ENCODE results near the gene NUP210L.

Gene NUP210L

DNA sequence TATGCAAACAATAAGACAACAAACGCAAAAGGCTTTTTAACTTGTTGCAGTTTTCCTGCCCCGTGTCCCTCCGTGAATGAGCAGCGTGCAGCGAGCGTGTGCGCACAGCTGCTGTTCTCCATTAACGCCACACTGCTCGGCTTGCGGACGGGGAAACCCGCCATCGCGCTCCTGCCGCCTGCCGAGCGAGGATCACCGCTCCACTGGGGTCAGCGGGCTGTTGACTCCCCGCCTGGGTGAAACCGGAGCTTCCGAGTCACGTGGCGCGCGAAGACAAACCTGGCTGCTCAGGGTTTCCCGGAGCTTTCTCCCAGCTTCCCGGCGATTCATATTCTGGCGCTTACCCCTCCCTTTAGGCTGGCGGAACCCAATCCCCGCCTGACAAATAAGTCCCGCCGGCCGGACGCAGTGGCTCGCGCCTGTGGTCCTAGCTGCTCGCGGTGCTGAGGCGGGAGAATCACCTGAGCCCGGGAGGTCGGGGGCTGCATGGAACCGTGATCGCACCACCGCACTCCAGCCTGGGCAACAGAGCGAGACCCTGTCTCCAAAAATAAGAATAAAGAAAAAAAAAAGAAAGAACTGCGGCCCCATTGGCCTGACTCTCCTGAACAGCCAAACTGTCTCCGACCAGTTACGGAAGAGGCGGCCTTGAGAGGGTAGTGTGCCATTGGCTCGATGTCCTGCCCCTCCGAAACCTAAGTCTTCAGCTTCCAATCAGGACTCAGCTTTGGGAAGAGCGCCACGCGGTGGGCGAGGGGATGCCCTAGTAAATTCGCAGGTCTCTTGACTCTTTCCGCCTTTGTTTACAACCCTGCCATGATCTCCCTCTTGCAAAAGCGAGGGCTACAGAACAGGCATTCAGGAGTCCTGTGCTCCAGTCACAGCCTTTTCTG is 187.5 kb downstream of the NUP210L start, which contains the start of gene CREB3L4:
CREB3L4 (plus strand) TSS at position 796 of the 893 bp plus-strand sequence. CDS start 624 bp downstream, outside the sequence.
- DNase-seq (ENCODE audit: low spot score), result peak; percentile 90
- TF ChIP-seq, protein P1, sequence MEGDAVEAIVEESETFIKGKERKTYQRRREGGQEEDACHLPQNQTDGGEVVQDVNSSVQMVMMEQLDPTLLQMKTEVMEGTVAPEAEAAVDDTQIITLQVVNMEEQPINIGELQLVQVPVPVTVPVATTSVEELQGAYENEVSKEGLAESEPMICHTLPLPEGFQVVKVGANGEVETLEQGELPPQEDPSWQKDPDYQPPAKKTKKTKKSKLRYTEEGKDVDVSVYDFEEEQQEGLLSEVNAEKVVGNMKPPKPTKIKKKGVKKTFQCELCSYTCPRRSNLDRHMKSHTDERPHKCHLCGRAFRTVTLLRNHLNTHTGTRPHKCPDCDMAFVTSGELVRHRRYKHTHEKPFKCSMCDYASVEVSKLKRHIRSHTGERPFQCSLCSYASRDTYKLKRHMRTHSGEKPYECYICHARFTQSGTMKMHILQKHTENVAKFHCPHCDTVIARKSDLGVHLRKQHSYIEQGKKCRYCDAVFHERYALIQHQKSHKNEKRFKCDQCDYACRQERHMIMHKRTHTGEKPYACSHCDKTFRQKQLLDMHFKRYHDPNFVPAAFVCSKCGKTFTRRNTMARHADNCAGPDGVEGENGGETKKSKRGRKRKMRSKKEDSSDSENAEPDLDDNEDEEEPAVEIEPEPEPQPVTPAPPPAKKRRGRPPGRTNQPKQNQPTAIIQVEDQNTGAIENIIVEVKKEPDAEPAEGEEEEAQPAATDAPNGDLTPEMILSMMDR (IDR thresholded peaks at IDR 0.05; ENCODE audit: extremely low read depth, missing control alignments), result peak; percentile 35

DNA sequence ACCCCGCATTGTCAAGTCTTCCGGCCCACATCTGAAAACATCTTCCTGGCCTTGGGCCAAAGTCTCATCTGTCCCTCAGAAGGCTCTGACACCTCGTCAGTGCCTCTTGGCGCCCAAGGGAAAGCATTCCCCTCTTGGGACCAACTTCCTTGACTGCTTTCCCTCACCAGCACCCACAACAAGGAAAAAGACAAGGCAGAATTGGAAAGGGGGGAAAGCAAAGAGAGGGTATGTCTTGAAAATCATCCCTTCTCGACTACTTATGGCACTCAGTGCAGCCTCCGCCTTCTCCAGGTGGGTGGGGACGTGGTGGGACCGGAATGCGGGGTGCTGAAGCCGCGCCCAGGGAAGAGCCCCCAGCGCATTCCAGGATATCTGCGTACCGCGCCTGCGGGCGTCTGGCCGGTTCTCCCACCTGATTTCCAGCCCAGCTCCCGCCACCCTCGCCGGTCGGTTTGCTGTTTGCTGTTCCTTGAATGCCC is 191.0 kb downstream of the NUP210L start:
- no peak for DNase-seq (ENCODE audit: low spot score)
- TF ChIP-seq, protein P1 (IDR thresholded peaks at IDR 0.05; ENCODE audit: extremely low read depth, missing control alignments), result no peak

- TF ChIP-seq, protein P1 (IDR thresholded peaks at IDR 0.05; ENCODE audit: extremely low read depth, missing control alignments), result no peak
- DNase-seq (ENCODE audit: low spot score), result peak; percentile 89
Measured at GRCh38 chr1:153963030-153963849, 191.6 kb downstream of the NUP210L start, which contains the start of gene SLC39A1. Gene SLC39A1 (minus strand): TSS chr1:153963537. CDS start chr1:153962715, 822 bp downstream.

DNA sequence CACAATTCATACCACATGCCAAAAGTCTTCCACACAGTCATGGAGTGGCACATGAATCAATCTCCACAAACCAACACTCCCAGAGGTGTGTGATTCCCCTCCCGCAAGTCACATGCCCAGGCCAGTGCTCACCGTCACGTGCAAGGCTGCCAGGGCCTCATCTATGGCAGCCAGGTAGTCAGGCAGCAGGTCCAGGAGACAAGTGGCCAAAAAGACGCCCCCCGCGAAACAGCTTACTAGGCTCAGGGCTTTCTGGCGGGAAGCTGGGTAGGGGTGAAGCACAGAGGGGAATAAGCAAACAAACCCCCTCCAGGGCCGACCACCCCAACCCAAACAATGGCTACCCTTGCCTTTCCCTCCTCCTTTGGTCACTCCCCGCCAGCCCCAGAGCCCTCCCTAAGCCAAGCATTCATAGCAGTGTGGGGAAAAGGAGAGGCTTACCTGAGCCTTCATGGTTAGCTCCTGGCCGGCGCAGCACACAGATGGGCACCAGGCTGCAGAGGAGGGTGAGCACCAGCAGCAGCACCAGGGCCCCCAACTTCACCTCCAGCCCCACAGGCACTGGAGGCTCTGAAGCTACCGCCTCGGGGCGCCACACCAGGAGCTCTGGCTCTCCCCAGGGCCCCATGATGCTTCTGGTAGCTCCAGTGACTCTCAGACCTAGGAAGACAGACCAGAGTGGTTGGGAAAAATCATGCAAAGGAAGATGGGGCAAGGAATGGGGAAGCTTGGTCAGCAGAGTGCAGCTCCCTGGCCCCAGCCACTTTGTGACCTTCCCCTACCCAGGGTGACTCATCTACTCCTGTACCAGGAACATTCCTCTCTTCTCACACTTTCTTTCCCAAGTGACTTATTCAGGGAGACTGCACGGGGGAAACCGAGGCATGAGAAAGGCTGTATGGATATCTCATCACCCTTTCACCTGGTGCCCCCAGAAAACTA is 192.5 kb downstream of the NUP210L start:
- no peak for DNase-seq (ENCODE audit: low spot score)
- TF ChIP-seq, protein P1 (IDR thresholded peaks at IDR 0.05; ENCODE audit: extremely low read depth, missing control alignments), result no peak

DNA sequence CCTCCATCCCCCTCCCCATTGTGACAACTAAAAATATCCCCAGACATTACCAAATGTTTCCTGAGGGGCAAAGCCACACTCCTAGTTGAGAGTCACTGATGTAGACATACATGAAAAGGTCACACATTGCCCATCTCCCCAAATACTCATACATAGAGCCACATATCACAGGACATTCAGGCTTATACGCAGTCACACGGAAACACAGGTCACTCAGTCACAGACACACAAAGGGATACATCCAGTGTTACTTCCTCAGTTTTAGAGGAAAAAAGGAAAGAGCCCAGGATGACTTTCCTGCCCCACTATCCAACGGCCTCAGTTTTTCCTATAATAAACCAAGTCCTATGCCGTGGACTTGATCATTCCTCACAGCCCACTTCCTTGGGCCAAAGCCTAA is 193.5 kb downstream of the NUP210L start:
- no peak for DNase-seq (ENCODE audit: low spot score)
- TF ChIP-seq, protein P1 (IDR thresholded peaks at IDR 0.05; ENCODE audit: extremely low read depth, missing control alignments), result no peak

DNA sequence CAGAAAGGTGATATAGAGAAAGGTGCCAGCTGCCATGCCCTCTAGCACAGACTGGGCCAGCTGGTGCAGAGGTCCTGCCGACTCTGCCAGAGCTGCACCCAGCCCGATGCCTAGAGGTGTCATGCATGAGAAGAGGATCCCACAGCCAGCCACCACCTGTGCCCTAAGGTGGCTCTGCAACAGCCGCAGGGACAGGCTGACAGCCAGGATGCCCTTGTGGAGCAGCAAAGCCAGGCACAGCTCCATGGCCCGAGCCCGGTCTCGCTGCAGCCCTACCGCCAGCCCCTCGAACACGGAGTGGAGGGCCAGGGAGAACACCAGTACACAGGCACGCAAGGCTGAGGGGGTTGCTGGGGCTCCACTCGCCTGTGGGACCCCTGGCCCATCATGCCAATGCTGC is 194.7 kb downstream of the NUP210L start:
- no peak for DNase-seq (ENCODE audit: low spot score)
- TF ChIP-seq, protein P1 (IDR thresholded peaks at IDR 0.05; ENCODE audit: extremely low read depth, missing control alignments), result no peak

Data from GM20000 (cell line).